Measurements from ENCODE around the gene CDC7. TPM values are rescaled to one million over a fixed set of nuclear protein-coding genes. Genes with fewer than 3 reads are reported as not detected.

Gene CDC7
- total RNA-seq, 2 experiments from 2014 or later: 35.8 to 54.5 TPM

DNA sequence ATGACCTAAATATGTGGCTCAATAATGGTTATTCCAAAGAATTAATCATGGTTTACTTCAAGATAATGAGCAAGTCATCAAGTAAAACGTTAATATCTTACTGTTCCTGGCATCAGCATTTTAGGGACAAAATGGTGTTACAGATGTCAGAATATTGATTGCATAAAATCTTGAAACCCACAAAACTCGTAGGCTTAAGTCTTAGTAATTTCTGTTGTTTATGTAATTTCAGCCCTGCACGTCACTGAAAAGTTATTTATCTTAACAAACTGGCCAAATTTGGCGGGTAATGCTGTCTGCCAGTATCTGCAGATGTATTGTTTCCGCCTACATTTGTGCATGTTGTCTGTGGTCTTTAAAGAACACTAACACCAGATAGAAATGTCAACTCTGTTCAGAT, 25.8 kb downstream of the CDC7 start:
- Histone ChIP-seq H3K9me3 (ENCODE audit: low read length) (no peaks in the 10 kb centered on the region), H3K9me2 (ENCODE audit: insufficient read depth, low read length) (no peaks in the 10 kb centered on the region), H4K20me1 (ENCODE audit: insufficient read depth, low read length) (no peaks in the 10 kb centered on the region), H3K79me2 (ENCODE audit: insufficient read depth, low read depth, low read length) (no peaks in the 10 kb centered on the region), H3K36me3 (ENCODE audit: insufficient read depth, low read length) (peaks cover 49% of the 10 kb centered on the region), H3K4me1 (ENCODE audit: insufficient read depth, low read length, poor library complexity, severe bottlenecking) (no peaks in the 10 kb centered on the region), H3K27ac (ENCODE audit: low read depth, low read length, poor library complexity, severe bottlenecking) (no peak overlapping the region), H2AFZ (ENCODE audit: low read length) (no peak overlapping the region), H3K4me2 (ENCODE audit: low read length) (no peak overlapping the region), H3K4me3 (ENCODE audit: low read depth, low read length, poor library complexity, severe bottlenecking) (no peak overlapping the region)
- POLR2A ChIA-PET: interaction anchor here (0.7 to 3.2 kb wide), 3 partner anchors 11 to 23 kb away, joined by 3 to 22 read pairs (median 3); no protein-coding TSS in a partner anchor
- BruUV-seq (replicated peaks): no TSS peak
- TF ChIP-seq CTCF (conservative IDR thresholded peaks at IDR 0.05; ENCODE audit: low read length) (no peak), EZH2phosphoT487 (IDR thresholded peaks at IDR 0.05; ENCODE audit: borderline replicate concordance, low read depth, low read length) (no peak)
- CTCF ChIA-PET (ENCODE audit: unreplicated experiment): no interaction called here
- DNase-seq (ENCODE audit: low spot score): no peak
- intact Hi-C loops (cut with micrococcal nuclease; ENCODE audit: unreplicated experiment): no loop called here

DNA sequence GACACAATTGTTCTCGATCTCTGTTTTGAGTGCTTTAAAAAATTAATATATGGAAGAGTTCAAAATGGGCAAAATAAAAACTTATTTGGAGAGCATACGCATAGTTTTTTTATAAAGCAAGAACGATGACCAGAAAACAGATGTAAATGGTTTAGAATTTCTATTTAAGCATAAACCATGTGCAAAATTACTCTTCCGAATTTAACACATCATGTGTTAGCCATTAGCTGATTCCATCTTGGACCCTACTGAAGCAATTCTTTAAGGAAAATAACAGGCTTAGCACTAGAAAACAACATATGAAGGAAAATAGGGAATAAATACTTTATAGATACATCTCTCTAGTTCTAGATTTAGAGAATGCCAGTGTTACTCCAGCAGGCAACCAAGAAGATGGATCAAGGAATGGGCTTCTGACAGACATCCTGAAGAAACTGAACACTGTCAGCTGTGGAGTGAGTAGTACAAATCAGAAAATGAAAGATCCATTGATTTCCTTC, 26.7 kb downstream of the CDC7 start:
- H3K79me2 ChIP-seq (ENCODE audit: insufficient read depth, low read depth, low read length): no peaks in the 10 kb centered on the region
- no peak overlapping the region for H3K4me2 ChIP-seq (ENCODE audit: low read length)
- BruUV-seq (replicated peaks): no TSS peak
- H3K9me2 ChIP-seq (ENCODE audit: insufficient read depth, low read length): no peaks in the 10 kb centered on the region
- intact Hi-C loops (cut with micrococcal nuclease; ENCODE audit: unreplicated experiment): no loop called here
- ChIA-PET POLR2A (interaction anchor here (1.2 kb wide), 1 partner anchor 10 kb away, joined by 5 read pairs; no protein-coding TSS in a partner anchor), CTCF (ENCODE audit: unreplicated experiment) (no interaction called here)
- no peaks in the 10 kb centered on the region for H4K20me1 ChIP-seq (ENCODE audit: insufficient read depth, low read length)
- H3K36me3 ChIP-seq (ENCODE audit: insufficient read depth, low read length): peaks cover 41% of the 10 kb centered on the region
- no peak overlapping the region for H2AFZ ChIP-seq (ENCODE audit: low read length)
- no peak for DNase-seq (ENCODE audit: low spot score)
- H3K4me3 ChIP-seq (ENCODE audit: low read depth, low read length, poor library complexity, severe bottlenecking): no peak overlapping the region
- H3K9me3 ChIP-seq (ENCODE audit: low read length): no peaks in the 10 kb centered on the region
- no peak for TF ChIP-seq CTCF (conservative IDR thresholded peaks at IDR 0.05; ENCODE audit: low read length)
- no peak overlapping the region for H3K27ac ChIP-seq (ENCODE audit: low read depth, low read length, poor library complexity, severe bottlenecking)
- no peaks in the 10 kb centered on the region for H3K4me1 ChIP-seq (ENCODE audit: insufficient read depth, low read length, poor library complexity, severe bottlenecking)

DNA sequence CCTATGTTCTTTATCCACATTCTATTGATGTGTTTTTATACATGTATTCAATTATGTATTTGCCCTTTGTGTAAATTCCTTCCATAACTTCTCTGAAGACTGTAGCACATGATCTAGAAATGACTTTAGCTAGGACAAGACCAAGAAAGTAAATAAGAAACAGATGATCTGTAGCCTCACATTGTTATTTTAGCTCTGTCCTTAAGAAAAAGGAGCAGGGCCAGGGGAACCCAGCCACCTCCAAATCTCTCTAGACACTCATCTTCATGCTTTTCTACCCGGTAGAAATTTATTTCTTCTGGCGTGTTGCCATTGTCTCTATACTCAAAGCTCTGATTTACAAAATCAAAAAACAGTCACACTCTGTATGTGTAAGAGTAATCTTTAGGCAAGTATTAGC, 27.1 kb downstream of the CDC7 start:
- intact Hi-C loops (cut with micrococcal nuclease; ENCODE audit: unreplicated experiment): no loop called here
- no peaks in the 10 kb centered on the region for H3K9me3 ChIP-seq (ENCODE audit: low read length)
- no peaks in the 10 kb centered on the region for H3K9me2 ChIP-seq (ENCODE audit: insufficient read depth, low read length)
- no peak overlapping the region for H3K4me2 ChIP-seq (ENCODE audit: low read length)
- H3K79me2 ChIP-seq (ENCODE audit: insufficient read depth, low read depth, low read length): no peaks in the 10 kb centered on the region
- no peak for TF ChIP-seq CTCF (conservative IDR thresholded peaks at IDR 0.05; ENCODE audit: low read length)
- TF ChIP-seq EZH2phosphoT487 (IDR thresholded peaks at IDR 0.05; ENCODE audit: borderline replicate concordance, low read depth, low read length): no peak
- H4K20me1 ChIP-seq (ENCODE audit: insufficient read depth, low read length): no peaks in the 10 kb centered on the region
- H3K36me3 ChIP-seq (ENCODE audit: insufficient read depth, low read length): peaks cover 37% of the 10 kb centered on the region
- no peaks in the 10 kb centered on the region for H3K4me1 ChIP-seq (ENCODE audit: insufficient read depth, low read length, poor library complexity, severe bottlenecking)
- no peak overlapping the region for H2AFZ ChIP-seq (ENCODE audit: low read length)
- ChIA-PET CTCF (ENCODE audit: unreplicated experiment) (no interaction called here), POLR2A (interaction anchor here (1.2 kb wide), 1 partner anchor 10 kb away, joined by 5 read pairs; no protein-coding TSS in a partner anchor)
- no TSS peak for BruUV-seq (replicated peaks)
- no peak overlapping the region for H3K27ac ChIP-seq (ENCODE audit: low read depth, low read length, poor library complexity, severe bottlenecking)
- no peak for DNase-seq (ENCODE audit: low spot score)
- H3K4me3 ChIP-seq (ENCODE audit: low read depth, low read length, poor library complexity, severe bottlenecking): no peak overlapping the region

Measured in OCI-LY7 (cell line).